Choroid plexus epithelial cell (primary cell): ENCODE results near the gene ARHGAP28.

Source experiments
- DNase-seq: peaks from one replicate; pipeline ENCODE4 v3.0.0-alpha.2; 2010; ENCODE audit warnings: low read depth
- H3K4me3 ChIP-seq: 2 replicates; pipeline ENCODE4 v1.5.1; 2011; ENCODE audit warnings: low read depth, mild to moderate bottlenecking, control low read depth, low read length, moderate library complexity
- TF ChIP-seq, protein P1 (sequence below): conservative IDR thresholded peaks from 2 replicates; pipeline ENCODE4 v1.5.1; 2011; ENCODE audit warnings: low read depth, mild to moderate bottlenecking, control low read depth, inconsistent platforms, low read length, moderate library complexity

ARHGAP28 gene

DNA sequence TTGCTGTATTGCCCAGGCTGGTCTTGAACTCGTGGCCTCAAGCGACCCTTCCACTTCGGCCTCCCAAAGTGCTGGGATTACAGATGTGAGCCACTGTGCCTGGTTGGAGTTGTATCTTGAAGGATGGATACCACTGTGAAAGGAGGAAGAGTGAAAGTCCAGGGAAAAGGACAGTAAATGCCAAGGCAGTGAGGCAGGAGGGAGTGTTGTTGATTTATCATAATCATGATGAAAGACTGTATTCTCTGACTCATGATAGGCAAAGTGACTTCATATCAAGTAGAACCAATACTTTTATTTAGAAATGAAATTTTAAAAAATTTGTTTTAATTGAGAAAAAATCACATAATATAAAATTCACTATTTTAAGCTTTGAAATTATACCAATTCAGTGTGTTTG lies 162.3 kb downstream of the ARHGAP28 start:
- TF ChIP-seq, protein P1, sequence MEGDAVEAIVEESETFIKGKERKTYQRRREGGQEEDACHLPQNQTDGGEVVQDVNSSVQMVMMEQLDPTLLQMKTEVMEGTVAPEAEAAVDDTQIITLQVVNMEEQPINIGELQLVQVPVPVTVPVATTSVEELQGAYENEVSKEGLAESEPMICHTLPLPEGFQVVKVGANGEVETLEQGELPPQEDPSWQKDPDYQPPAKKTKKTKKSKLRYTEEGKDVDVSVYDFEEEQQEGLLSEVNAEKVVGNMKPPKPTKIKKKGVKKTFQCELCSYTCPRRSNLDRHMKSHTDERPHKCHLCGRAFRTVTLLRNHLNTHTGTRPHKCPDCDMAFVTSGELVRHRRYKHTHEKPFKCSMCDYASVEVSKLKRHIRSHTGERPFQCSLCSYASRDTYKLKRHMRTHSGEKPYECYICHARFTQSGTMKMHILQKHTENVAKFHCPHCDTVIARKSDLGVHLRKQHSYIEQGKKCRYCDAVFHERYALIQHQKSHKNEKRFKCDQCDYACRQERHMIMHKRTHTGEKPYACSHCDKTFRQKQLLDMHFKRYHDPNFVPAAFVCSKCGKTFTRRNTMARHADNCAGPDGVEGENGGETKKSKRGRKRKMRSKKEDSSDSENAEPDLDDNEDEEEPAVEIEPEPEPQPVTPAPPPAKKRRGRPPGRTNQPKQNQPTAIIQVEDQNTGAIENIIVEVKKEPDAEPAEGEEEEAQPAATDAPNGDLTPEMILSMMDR = no peak
- H3K4me3 ChIP-seq = no peak overlapping the region
- DNase-seq = peak; percentile 13

GRCh38 chr18:6901286-6901926 lies 171.9 kb downstream of the ARHGAP28 start:
- H3K4me3 ChIP-seq = no peak overlapping the region
- no peak for DNase-seq
- TF ChIP-seq, protein P1 = no peak

DNA sequence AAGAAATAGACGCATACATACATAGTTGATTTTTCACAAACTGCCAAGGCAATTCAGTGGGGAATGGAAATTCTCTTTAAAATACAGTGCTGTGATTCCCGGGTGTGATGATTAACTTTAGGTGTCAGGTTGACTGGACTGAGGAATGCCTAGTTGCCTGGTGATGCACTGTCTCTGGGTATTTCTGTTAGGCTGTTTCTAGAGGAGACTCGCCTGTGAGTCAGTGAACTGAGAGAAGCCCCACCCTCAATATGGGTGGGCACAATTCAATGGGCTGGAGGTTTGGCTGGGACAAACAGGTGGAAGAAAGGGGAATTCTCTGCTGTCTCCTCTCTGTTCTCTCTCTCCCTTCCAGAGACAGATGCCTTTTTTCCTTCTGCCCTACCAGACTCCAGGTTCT lies 187.6 kb downstream of the ARHGAP28 start:
- TF ChIP-seq, protein P1 = no peak
- H3K4me3 ChIP-seq = no peak overlapping the region
- DNase-seq = no peak

DNA sequence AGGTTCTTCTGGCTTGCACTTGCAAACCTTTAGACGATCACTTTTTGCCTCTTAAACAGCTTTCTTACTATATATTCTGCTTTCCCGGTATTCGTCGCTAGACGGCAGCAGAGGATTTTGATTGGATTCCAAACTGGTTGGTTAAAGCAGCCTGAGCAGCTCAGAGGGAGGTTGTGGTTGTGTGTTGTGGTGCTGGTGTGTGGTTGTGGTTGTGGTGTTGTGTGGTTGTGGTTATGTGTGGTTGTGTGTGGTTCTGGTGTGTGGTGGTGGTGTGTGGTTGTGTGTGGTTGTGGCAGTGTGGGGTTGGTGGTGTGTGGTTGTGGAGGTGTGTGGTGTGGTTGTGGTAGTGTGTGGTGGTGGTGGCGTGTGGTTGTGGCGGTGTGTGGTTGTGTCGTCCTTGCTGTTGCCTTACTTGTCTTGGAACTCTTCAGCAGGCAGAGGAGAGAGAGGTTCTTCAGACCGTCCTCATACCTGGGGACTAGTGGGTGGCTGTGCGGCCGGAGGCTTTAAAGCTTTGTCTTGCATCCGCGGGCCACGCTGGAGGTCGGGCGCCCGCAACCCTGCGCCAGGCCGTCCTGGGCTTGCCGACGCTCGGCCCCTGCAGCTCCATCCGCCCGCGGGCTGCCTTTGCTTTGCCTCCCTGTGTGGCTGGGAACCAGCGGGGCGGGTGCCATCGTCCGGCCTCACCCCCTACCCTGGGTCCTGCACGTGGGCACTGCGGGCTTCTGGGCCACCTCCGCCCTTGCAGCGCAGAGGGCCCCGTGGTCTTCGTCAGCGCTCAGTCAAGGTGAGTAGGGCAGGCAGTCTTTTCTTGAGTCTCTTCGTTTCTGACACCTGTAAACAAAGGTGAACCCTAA lies 190.8 kb downstream of the ARHGAP28 start:
- peak; percentile 87 for DNase-seq
- TF ChIP-seq, protein P1 = peak; percentile 95
- H3K4me3 ChIP-seq = no peak overlapping the region

- no peak overlapping the region for H3K4me3 ChIP-seq
- TF ChIP-seq, protein P1 = no peak
- DNase-seq = no peak
These were observed 192.1 kb downstream of the ARHGAP28 start for GRCh38 chr18:6921571-6921970.

- DNase-seq = no peak
- TF ChIP-seq, protein P1 = no peak
- H3K4me3 ChIP-seq = no peak overlapping the region
These were observed 193.7 kb downstream of the ARHGAP28 start for GRCh38 chr18:6923220-6923619.
